Skeletal muscle tissue (tissue), 4 donors: ENCODE measurements around the gene CDKL5. TPM values are rescaled to one million over a fixed set of nuclear protein-coding genes. Genes with fewer than 3 reads are reported as not detected.

ENCODE experiments used
- H3K27ac ChIP-seq: one replicate; pipeline ENCODE4 v1.7.0; 2013; ENCODE audit warnings: mild to moderate bottlenecking, low read depth, low read length, inconsistent platforms
- H3K27me3 ChIP-seq, 3 donors: one replicate each; pipeline ENCODE4 v1.7.0; 2013; ENCODE audit warnings: low read length in 3 of 3; ENCODE audit not compliant: control insufficient read depth in 3 of 3, insufficient read depth in 3 of 3
- H3K36me3 ChIP-seq, 3 donors: one replicate each; pipeline ENCODE4 v1.7.0; 2013; ENCODE audit warnings: low read length in 3 of 3; ENCODE audit not compliant: control insufficient read depth in 3 of 3, insufficient read depth in 3 of 3
- H3K4me1 ChIP-seq, 3 donors: one replicate each; pipeline ENCODE4 v1.7.0; 2013; ENCODE audit warnings: low read length in 3 of 3, mild to moderate bottlenecking in 3 of 3; ENCODE audit not compliant: control insufficient read depth in 3 of 3, insufficient read depth in 3 of 3
- H3K4me3 ChIP-seq, 3 donors: one replicate each; pipeline ENCODE4 v1.7.0; 2013; ENCODE audit warnings: low read length in 3 of 3
- H3K9ac ChIP-seq, 3 donors: one replicate each; pipeline ENCODE4 v1.7.0; 2013; ENCODE audit warnings: low read length in 3 of 3, mild to moderate bottlenecking in 3 of 3, moderate library complexity in 2 of 3, low read depth in 1 of 3
- H3K9me3 ChIP-seq, 3 donors: one replicate each; pipeline ENCODE4 v1.7.0; 2013; ENCODE audit warnings: low read length in 3 of 3; ENCODE audit not compliant: control insufficient read depth in 3 of 3
- total RNA-seq: library from RNA; depleted of rRNA; stranded (reverse); fragments of >200 nt; gene quantifications from one replicate; pipeline ENCODE4 v1.2.3, GENCODE V29; 2014
- donor health status: Osteomylitis.

The CDKL5 gene
- total RNA-seq, 1 donor from 2014 or later, result 4.2 TPM

GRCh38 chrX:18676050-18676449 is 250.6 kb downstream of the CDKL5 start:
- H3K36me3 ChIP-seq, result no peaks in the 10 kb centered on the region
- H3K9ac ChIP-seq, result no peak overlapping the region
- no peak overlapping the region for H3K27ac ChIP-seq
- H3K27me3 ChIP-seq, result no peaks in the 10 kb centered on the region
- no peaks in the 10 kb centered on the region for H3K4me1 ChIP-seq
- H3K9me3 ChIP-seq, result no peaks in the 10 kb centered on the region
- no peak overlapping the region for H3K4me3 ChIP-seq

GRCh38 chrX:18676470-18676869 is 251.1 kb downstream of the CDKL5 start:
- no peak overlapping the region for H3K27ac ChIP-seq
- H3K4me1 ChIP-seq, result no peaks in the 10 kb centered on the region
- H3K9ac ChIP-seq, result no peak overlapping the region
- no peaks in the 10 kb centered on the region for H3K9me3 ChIP-seq
- H3K36me3 ChIP-seq, result no peaks in the 10 kb centered on the region
- H3K4me3 ChIP-seq, result no peak overlapping the region
- H3K27me3 ChIP-seq, result no peaks in the 10 kb centered on the region

GRCh38 chrX:18677161-18677869 is 251.9 kb downstream of the CDKL5 start:
- Histone ChIP-seq H3K9me3 (no peaks in the 10 kb centered on the region), H3K4me1 (no peaks in the 10 kb centered on the region), H3K27ac (no peak overlapping the region), H3K36me3 (no peaks in the 10 kb centered on the region), H3K27me3 (no peaks in the 10 kb centered on the region), H3K4me3 (no peak overlapping the region), H3K9ac (no peak overlapping the region)

- Histone ChIP-seq H3K36me3 (no peaks in the 10 kb centered on the region), H3K4me3 (no peak overlapping the region), H3K9me3 (no peaks in the 10 kb centered on the region), H3K27me3 (no peaks in the 10 kb centered on the region), H3K27ac (no peak overlapping the region), H3K9ac (no peak overlapping the region), H3K4me1 (no peaks in the 10 kb centered on the region)
Measured at GRCh38 chrX:18681996-18682395, 256.6 kb downstream of the CDKL5 start.

- H3K27ac ChIP-seq, result no peak overlapping the region
- no peaks in the 10 kb centered on the region for H3K36me3 ChIP-seq
- no peak overlapping the region for H3K4me3 ChIP-seq
- H3K9ac ChIP-seq, result no peak overlapping the region
- no peaks in the 10 kb centered on the region for H3K4me1 ChIP-seq
- H3K9me3 ChIP-seq, result no peaks in the 10 kb centered on the region
- H3K27me3 ChIP-seq, result no peaks in the 10 kb centered on the region
Measured at GRCh38 chrX:18682979-18683387, 257.6 kb downstream of the CDKL5 start.

DNA sequence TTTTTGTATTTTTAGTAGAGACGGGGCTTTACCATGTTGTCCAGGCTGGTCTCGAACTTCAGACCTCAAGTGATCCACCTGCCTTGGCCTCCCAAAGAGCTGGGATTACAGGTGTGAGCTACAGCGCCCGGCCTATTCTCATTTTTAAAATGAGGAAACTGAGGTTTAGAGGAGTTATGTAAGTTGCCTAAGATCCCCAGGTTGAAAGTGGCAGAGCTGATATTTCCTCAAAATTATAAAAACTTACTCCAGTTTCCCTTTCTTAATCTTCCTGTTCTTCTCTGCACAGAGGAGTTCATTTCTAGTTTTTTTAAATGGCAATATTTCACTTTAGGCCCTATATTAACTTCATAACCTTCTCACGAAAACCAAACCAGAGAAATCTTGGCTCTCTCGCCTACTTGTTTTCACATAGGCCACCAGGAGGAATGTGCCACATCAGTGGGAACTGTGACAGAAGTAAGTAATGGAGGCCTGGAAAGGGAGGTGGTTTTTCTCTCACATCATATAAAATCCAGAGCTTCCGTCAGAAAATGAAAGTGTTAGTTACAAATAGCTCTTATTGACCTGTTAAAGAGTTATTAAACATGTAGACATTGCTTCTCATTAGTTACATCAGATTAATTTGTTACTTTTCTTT is 262.6 kb downstream of the CDKL5 start:
- Histone ChIP-seq H3K4me1 (no peaks in the 10 kb centered on the region), H3K9me3 (no peaks in the 10 kb centered on the region), H3K36me3 (no peaks in the 10 kb centered on the region), H3K9ac (no peak overlapping the region), H3K4me3 (no peak overlapping the region), H3K27me3 (no peaks in the 10 kb centered on the region), H3K27ac (no peak overlapping the region)

- Histone ChIP-seq H3K27me3 (no peaks in the 10 kb centered on the region), H3K9me3 (peaks cover 0 to 3% (median 0%) of the 10 kb centered on the region in 3 donors), H3K9ac (no peak overlapping the region), H3K36me3 (no peaks in the 10 kb centered on the region), H3K27ac (no peak overlapping the region), H3K4me1 (no peaks in the 10 kb centered on the region), H3K4me3 (no peak overlapping the region)
Measured at GRCh38 chrX:18691431-18691830, 266.0 kb downstream of the CDKL5 start.

- no peaks in the 10 kb centered on the region for H3K4me1 ChIP-seq
- no peak overlapping the region for H3K9ac ChIP-seq
- H3K27me3 ChIP-seq, result no peaks in the 10 kb centered on the region
- H3K27ac ChIP-seq, result no peak overlapping the region
- no peaks in the 10 kb centered on the region for H3K36me3 ChIP-seq
- no peak overlapping the region for H3K4me3 ChIP-seq
- peaks cover 0 to 3% (median 0%) of the 10 kb centered on the region in 3 donors for H3K9me3 ChIP-seq
Measured at GRCh38 chrX:18692541-18692940, 267.1 kb downstream of the CDKL5 start.

DNA sequence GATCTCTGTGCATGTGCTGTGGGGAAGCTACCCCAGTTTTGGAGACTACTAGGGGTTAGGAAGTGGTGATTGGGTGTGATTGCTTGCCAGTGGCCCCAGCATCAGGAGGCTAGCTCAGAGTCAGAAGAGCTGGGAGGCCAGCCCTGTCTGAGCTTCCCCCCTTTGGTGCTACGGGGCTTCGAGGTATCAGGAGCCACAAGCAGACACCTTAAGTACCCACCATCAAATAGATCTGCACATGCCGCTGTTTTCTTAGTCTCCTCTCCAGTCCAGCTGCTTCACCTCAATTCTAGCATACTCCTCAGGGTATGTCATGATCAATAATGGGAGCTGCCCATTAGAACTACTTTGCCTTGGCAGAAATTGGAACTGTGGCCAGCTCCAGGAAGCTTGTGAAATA is 271.2 kb downstream of the CDKL5 start:
- no peak overlapping the region for H3K27ac ChIP-seq

More for the DNA sequence above, 271.2 kb downstream of the CDKL5 start:
- Histone ChIP-seq H3K36me3 (no peaks in the 10 kb centered on the region), H3K9ac (no peak overlapping the region), H3K4me1 (no peaks in the 10 kb centered on the region), H3K4me3 (no peak overlapping the region), H3K9me3 (peaks cover 0 to 3% (median 0%) of the 10 kb centered on the region in 3 donors), H3K27me3 (peaks cover 0 to 4% (median 0%) of the 10 kb centered on the region in 3 donors)
